Adrenal gland (tissue), 12 donors: ENCODE data around the gene REEP3. TPM values are rescaled to one million over a fixed set of nuclear protein-coding genes. Genes with fewer than 3 reads are reported as not detected.
"Not testable (repeated sequence)": the region's sequence is repeated elsewhere in the genome, so short reads cannot be mapped to it uniquely, and the experiment has no call there.

ENCODE experiments used
- DNase-seq, 7 donors: peaks; one replicate each; pipeline ENCODE4 v3.0.0-alpha.2; 2019 to 2020
- H3K27ac ChIP-seq, 5 donors: fragments of 200-600 bp; sonication (generic) in 4 of 5; 1 replicate in 3 of 5; 2 replicates in 2 of 5; pipeline versions ENCODE4 v1.5.1 to v1.8.0; 2016 to 2020; ENCODE audit warnings: mild to moderate bottlenecking in 1 of 5
- H3K27me3 ChIP-seq: fragments of 200-600 bp; 2 replicates; pipeline ENCODE4 v1.8.0; 2021
- H3K36me3 ChIP-seq, 2 donors: fragments of 200-600 bp; replicated peaks in 1 of 2; 1 replicate in 1 of 2; 2 replicates in 1 of 2; pipeline versions ENCODE4 v1.5.1 to v1.8.0; 2018 to 2022
- H3K4me1 ChIP-seq, 2 donors: fragments of 200-600 bp; replicated peaks in 1 of 2; 1 replicate in 1 of 2; 2 replicates in 1 of 2; pipeline versions ENCODE4 v1.5.1 to v1.8.0; 2018 to 2021
- H3K4me3 ChIP-seq, 4 donors: fragments of 200-600 bp; sonication (generic) in 3 of 4; one replicate each; pipeline ENCODE4 v1.5.1; 2016 to 2018
- H3K9me3 ChIP-seq, 3 donors: fragments of 200-600 bp; sonication (generic) in 1 of 3; replicated peaks in 1 of 3; 1 replicate in 2 of 3; 2 replicates in 1 of 3; pipeline versions ENCODE4 v1.5.1 to v1.8.0; 2016 to 2021
- POLR2A ChIP-seq, 2 donors: fragments of 450-650 bp; IDR thresholded peaks; one replicate each; pipeline ENCODE4 v1.6.1; 2017; ENCODE audit warnings: antibody characterized with exemption in 2 of 2, mild to moderate bottlenecking in 2 of 2, moderate library complexity in 1 of 2
- WGBS, 4 donors: extraction: QIAGEN DNeasy Blood & Tissue Kit in 2 of 4; methylation state at CpG; one replicate each; pipeline versions ENCODE4 v1.1.5 to v1.1.7; 2013 to 2017; 5-methylcytosine and 5-hydroxymethylcytosine counted together
- intact Hi-C, 2 donors: fragments of 100-400 bp; cut with DNase I; formaldehyde crosslinking; loops; one replicate each; pipeline versions ENCODE4 v1.14.1 to v1.15.0; 2022 to 2023
- polyA plus RNA-seq, 3 donors: library from polyadenylated mRNA; stranded (reverse); fragments of 200-250 nt in 2 of 3; fragments of 350-450 nt in 1 of 3; fragmentation: Illumina TruSeq in 1 of 3; extraction: RNeasy Lipid Tissue Mini Kit (QIAGEN cat#74804) in 1 of 3; gene quantifications; one replicate each; pipeline ENCODE4 v1.2.3, GENCODE V29; 2013 to 2014
- total RNA-seq, 9 donors: library from RNA; depleted of rRNA in 4 of 9; stranded (reverse); fragments of >200 nt in 4 of 9; fragments of 120-200 nt in 1 of 9; fragmentation: NEBNext Ultra II Directional in 1 of 9; extraction: Animal tissue kit (Norgen Biotek cat#: 25700) in 1 of 9; gene quantifications; one replicate each; pipeline versions ENCODE4 v1.1.0 to v1.2.4, GENCODE V29; 2013 to 2023
- TF ChIP-seq, protein P1 (sequence below), 6 experiments: fragments of 450-650 bp in 4 of 6; fragments of 200-600 bp in 2 of 6; sonication (generic) in 1 of 6; IDR thresholded peaks; 1 replicate in 5 of 6; 2 replicates in 1 of 6; pipeline versions ENCODE4 v1.5.1 to v1.8.0; 2016 to 2021; ENCODE audit warnings: antibody characterized with exemption in 6 of 6, mild to moderate bottlenecking in 2 of 6, moderate library complexity in 1 of 6
- donor health status: healthy with polysubstance abuse.
- donor health status: Bipolar disorder and iron deficiency.
- donor health status: DM: yes; HTN: yes; CAD: no.
- donor health status: DM: no; HTN: no; CAD: no.
- donor health status: DM: no; HTN: no; CAD: no.
- donor health status: DM: yes; HTN: yes; CAD: no.

The REEP3 gene
- total and polyA plus RNA-seq, 12 donors = 5.1 to 79.8 (median 48.1) TPM

DNA sequence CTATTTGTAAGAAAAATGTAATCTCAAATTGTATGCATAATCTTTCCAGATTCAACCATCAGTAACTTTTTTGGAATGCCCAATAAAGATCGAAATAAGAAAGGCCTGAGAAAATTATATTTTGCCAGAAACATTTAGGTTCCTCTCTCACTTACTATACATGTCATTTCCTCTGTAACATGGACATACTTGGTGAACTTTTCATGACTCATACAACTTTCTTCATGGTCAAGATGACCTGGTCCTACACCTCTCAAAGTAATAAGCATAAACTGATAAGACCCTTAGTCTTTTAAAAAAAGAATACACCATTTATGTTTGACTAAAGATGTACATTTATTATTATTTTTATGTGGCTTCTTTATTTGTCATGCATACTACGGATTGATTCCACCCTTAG, 125.3 kb downstream of the REEP3 start:
- Histone ChIP-seq H3K4me3 (no peak overlapping the region), H3K4me1 (peaks cover 0 to 8% of the 10 kb centered on the region in 2 donors), H3K27me3 (no peaks in the 10 kb centered on the region), H3K36me3 (no peaks in the 10 kb centered on the region), H3K27ac (no peak overlapping the region), H3K9me3 (no peaks in the 10 kb centered on the region)
- WGBS, 4 donors = 88 to 96% (median 94%) methylated on average over 2 of the region's 2 CpGs
- no peak for DNase-seq
- intact Hi-C loops = no loop called here
- TF ChIP-seq, protein P1, sequence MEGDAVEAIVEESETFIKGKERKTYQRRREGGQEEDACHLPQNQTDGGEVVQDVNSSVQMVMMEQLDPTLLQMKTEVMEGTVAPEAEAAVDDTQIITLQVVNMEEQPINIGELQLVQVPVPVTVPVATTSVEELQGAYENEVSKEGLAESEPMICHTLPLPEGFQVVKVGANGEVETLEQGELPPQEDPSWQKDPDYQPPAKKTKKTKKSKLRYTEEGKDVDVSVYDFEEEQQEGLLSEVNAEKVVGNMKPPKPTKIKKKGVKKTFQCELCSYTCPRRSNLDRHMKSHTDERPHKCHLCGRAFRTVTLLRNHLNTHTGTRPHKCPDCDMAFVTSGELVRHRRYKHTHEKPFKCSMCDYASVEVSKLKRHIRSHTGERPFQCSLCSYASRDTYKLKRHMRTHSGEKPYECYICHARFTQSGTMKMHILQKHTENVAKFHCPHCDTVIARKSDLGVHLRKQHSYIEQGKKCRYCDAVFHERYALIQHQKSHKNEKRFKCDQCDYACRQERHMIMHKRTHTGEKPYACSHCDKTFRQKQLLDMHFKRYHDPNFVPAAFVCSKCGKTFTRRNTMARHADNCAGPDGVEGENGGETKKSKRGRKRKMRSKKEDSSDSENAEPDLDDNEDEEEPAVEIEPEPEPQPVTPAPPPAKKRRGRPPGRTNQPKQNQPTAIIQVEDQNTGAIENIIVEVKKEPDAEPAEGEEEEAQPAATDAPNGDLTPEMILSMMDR (IDR thresholded peaks at IDR 0.05) = no peak
- no peak for TF ChIP-seq POLR2A (IDR thresholded peaks at IDR 0.05)

DNA sequence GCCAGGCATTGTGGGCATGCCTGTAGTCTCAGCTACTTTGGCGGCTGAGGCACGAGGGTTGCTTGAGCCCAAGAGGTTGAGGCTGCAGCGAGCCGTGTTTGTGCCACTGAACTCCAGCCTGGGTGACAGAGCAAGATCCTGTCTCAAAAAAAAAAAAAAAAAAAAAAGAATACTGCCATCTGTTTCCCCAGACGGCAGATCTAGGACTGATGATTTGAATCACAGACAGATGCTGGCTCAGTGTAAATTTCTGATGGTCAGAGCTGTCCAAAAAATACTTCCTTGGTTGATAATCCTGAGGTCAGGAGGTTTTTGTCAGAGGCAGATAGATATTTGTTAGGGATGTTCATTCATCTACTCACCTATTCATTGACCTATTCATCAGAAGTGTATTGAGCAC, 130.7 kb downstream of the REEP3 start:
- no peak overlapping the region for H3K4me3 ChIP-seq
- H3K9me3 ChIP-seq = no peaks in the 10 kb centered on the region

DNA sequence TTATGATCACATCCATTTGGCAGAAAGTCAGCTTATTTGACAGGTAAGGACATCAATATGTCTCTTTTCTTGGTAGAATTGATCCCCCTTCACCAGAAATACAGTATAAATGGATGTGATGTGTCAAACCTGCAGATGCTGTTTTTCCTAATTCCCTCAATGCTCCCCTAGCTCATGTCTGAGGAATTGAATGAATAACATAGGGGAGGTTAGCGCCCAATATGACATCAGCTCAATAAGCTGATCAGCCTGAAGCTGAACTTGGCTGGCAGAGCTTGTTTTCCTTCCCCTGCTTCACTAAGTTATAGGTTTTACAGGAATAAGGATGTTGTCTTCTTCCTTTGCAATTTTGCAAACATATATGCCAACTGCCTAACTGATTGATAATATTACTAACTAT, 132.5 kb downstream of the REEP3 start:
- no peak overlapping the region for H3K4me3 ChIP-seq
- no peak overlapping the region for H3K27ac ChIP-seq
- no peaks in the 10 kb centered on the region for H3K4me1 ChIP-seq
- TF ChIP-seq POLR2A (IDR thresholded peaks at IDR 0.05) = no peak
- TF ChIP-seq, protein P1 (IDR thresholded peaks at IDR 0.05) = no peak
- no peaks in the 10 kb centered on the region for H3K27me3 ChIP-seq
- H3K36me3 ChIP-seq = no peaks in the 10 kb centered on the region
- H3K9me3 ChIP-seq = no peaks in the 10 kb centered on the region
- WGBS, 4 donors = 81 to 93% (median 90%) methylated on average over 1 of the region's 1 CpG
- intact Hi-C loops = no loop called here
- no peak for DNase-seq

More for the DNA sequence above, 130.7 kb downstream of the REEP3 start:
- no peak for TF ChIP-seq POLR2A (IDR thresholded peaks at IDR 0.05)
- TF ChIP-seq, protein P1 (IDR thresholded peaks at IDR 0.05) = no peak
- no peak for DNase-seq
- H3K27me3 ChIP-seq = no peaks in the 10 kb centered on the region
- intact Hi-C loops = no loop called here
- no peaks in the 10 kb centered on the region for H3K36me3 ChIP-seq
- H3K4me1 ChIP-seq = no peaks in the 10 kb centered on the region
- WGBS, 4 donors = 58 to 83% (median 63%) methylated on average over 5 of the region's 5 CpGs
- no peak overlapping the region for H3K27ac ChIP-seq

DNA sequence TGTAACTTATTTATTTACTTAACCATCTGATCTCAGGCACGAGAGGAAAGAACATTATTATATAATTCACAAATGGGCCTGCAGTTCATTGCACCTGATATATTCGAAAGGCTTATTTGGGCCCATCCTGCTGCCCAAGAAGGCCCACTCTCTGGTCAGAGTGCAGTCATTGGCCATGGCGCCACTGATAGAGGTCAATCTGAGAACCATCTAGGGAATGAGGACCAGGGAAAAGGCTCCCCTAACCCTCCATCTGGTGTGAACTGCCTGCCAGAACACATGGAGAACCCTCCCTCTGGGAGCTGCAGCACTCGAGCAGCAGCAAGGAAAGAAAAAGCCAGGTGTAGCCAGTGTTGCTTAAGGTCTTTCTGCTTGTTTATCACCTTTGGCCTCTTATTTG, 136.6 kb downstream of the REEP3 start:
- intact Hi-C loops = no loop called here
- WGBS, 4 donors = 62 to 81% (median 69%) methylated on average over 3 to 4 of the region's 4 CpGs
- Histone ChIP-seq H3K9me3 (no peaks in the 10 kb centered on the region), H3K27me3 (no peaks in the 10 kb centered on the region), H3K27ac (no peak overlapping the region), H3K36me3 (no peaks in the 10 kb centered on the region), H3K4me3 (no peak overlapping the region), H3K4me1 (no peaks in the 10 kb centered on the region)
- no peak for TF ChIP-seq POLR2A (IDR thresholded peaks at IDR 0.05)
- TF ChIP-seq, protein P1 (IDR thresholded peaks at IDR 0.05) = no peak
- no peak for DNase-seq

DNA sequence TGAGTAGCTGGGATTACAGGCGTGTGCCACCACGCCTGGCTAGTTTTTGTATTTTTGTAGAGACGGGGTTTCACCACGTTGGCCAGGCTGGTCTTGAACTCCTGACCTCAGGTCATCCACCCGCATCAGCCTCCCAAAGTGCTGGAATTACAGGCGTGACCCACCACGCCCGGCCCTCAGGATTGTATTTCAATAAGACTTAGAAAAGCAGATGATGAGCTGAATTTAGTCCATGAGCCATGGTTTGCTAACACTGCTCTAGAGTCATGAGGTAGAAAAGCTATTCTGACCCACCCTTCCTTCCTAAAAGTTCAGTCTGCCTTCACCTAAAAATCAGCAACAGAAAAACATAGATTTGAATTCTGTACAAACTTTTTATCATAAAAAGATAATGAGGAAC, 139.7 kb downstream of the REEP3 start:
- DNase-seq, H3K4me3 ChIP-seq, H3K27me3 ChIP-seq, H3K4me1 ChIP-seq, H3K36me3 ChIP-seq, H3K9me3 ChIP-seq, intact Hi-C loops, H3K27ac ChIP-seq: not testable (repeated sequence)
- 84 to 93% (median 91%) methylated on average over 8 of the region's 8 CpGs for WGBS, 4 donors
